OCI-LY3 (cell line): Measurements from ENCODE around the gene SETBP1.

Experiments used
- EZH2phosphoT487 ChIP-seq: fragments of 200-600 bp; shearing (Covaris generic); IDR thresholded peaks from 2 replicates; pipeline ENCODE4 v1.6.1; 2018; ENCODE audit warnings: antibody characterized with exemption, mixed run types, low read depth
- TF ChIP-seq, protein P1 (sequence below): fragments of 200-600, 300-600 bp; sonication (generic); IDR thresholded peaks from 2 replicates; pipeline ENCODE4 v1.5.1; 2014; ENCODE audit warnings: antibody characterized with exemption, low read length, low read depth

DNA sequence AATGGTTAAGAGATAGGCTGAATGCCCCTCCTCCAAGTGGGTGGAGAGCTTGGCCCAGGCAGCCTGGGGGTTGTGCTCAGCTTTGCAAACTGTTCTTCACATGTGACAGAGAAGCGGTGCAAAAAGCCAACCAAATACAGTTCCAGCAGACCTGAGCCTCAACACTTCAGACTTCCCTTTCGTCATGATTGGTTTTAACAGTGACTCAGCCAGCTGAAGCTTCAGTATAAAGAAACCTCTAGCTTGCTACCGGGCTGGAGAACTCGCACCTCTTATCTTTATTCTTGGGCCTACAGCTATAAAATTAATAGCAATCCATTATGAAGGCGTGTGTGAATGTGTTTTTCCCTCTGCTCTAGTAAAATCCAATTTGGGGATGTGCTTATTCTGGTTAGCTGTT, 20.0 kb downstream of the SETBP1 start:
- TF ChIP-seq, protein P1, sequence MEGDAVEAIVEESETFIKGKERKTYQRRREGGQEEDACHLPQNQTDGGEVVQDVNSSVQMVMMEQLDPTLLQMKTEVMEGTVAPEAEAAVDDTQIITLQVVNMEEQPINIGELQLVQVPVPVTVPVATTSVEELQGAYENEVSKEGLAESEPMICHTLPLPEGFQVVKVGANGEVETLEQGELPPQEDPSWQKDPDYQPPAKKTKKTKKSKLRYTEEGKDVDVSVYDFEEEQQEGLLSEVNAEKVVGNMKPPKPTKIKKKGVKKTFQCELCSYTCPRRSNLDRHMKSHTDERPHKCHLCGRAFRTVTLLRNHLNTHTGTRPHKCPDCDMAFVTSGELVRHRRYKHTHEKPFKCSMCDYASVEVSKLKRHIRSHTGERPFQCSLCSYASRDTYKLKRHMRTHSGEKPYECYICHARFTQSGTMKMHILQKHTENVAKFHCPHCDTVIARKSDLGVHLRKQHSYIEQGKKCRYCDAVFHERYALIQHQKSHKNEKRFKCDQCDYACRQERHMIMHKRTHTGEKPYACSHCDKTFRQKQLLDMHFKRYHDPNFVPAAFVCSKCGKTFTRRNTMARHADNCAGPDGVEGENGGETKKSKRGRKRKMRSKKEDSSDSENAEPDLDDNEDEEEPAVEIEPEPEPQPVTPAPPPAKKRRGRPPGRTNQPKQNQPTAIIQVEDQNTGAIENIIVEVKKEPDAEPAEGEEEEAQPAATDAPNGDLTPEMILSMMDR: no peak
- TF ChIP-seq EZH2phosphoT487: no peak
